ENCODE results near the gene IGDCC3.

Gene IGDCC3

GRCh38 chr15:65406424-65407000 lies 28.7 kb upstream of the IGDCC3 start:
- in situ Hi-C loops (cut with HindIII; ENCODE audit: low sequenced_read_pairs), result no loop called here
- DNase-seq (ENCODE audit: low read depth, low spot score), result no peak
- no peak overlapping the region for H3K4me3 ChIP-seq (ENCODE audit: low read depth, low read length)
- TF ChIP-seq CTCF (IDR thresholded peaks at IDR 0.05; ENCODE audit: low read depth, low read length), result no peak

- in situ Hi-C loops (cut with HindIII; ENCODE audit: low sequenced_read_pairs), result no loop called here
Measured at GRCh38 chr15:65405791-65406423, 28.1 kb upstream of the IGDCC3 start.

GRCh38 chr15:65404186-65404872 lies 26.5 kb upstream of the IGDCC3 start:
- no peak for DNase-seq (ENCODE audit: low read depth, low spot score)
- H3K4me3 ChIP-seq (ENCODE audit: low read depth, low read length), result no peak overlapping the region
- in situ Hi-C loops (cut with HindIII; ENCODE audit: low sequenced_read_pairs), result no loop called here
- TF ChIP-seq CTCF (IDR thresholded peaks at IDR 0.05; ENCODE audit: low read depth, low read length), result no peak

More at GRCh38 chr15:65405791-65406423, 28.1 kb upstream of the IGDCC3 start:
- TF ChIP-seq CTCF (IDR thresholded peaks at IDR 0.05; ENCODE audit: low read depth, low read length), result no peak
- DNase-seq (ENCODE audit: low read depth, low spot score), result no peak
- no peak overlapping the region for H3K4me3 ChIP-seq (ENCODE audit: low read depth, low read length)

GRCh38 chr15:65402961-65403360 lies 25.2 kb upstream of the IGDCC3 start:
- H3K4me3 ChIP-seq (ENCODE audit: low read depth, low read length), result no peak overlapping the region
- no peak for TF ChIP-seq CTCF (IDR thresholded peaks at IDR 0.05; ENCODE audit: low read depth, low read length)
- DNase-seq (ENCODE audit: low read depth, low spot score), result no peak
- in situ Hi-C loops (cut with HindIII; ENCODE audit: low sequenced_read_pairs), result no loop called here

GRCh38 chr15:65401611-65402240 lies 23.9 kb upstream of the IGDCC3 start:
- H3K4me3 ChIP-seq (ENCODE audit: low read depth, low read length), result no peak overlapping the region
- DNase-seq (ENCODE audit: low read depth, low spot score), result no peak

More at GRCh38 chr15:65401611-65402240, 23.9 kb upstream of the IGDCC3 start:
- in situ Hi-C loops (cut with HindIII; ENCODE audit: low sequenced_read_pairs), result no loop called here
- no peak for TF ChIP-seq CTCF (IDR thresholded peaks at IDR 0.05; ENCODE audit: low read depth, low read length)

Data from astrocyte of the spinal cord (primary cell).